ENCODE data around the gene ARMC7. TPM values are rescaled to one million over a fixed set of nuclear protein-coding genes. Genes with fewer than 3 reads are reported as not detected.
A peak's percentile ranks its signal among the peaks of the same experiment; 100 is the strongest.

The ARMC7 gene
- total RNA-seq, 4 donors from 2014 or later = 8.2 to 41.1 (median 21.4) TPM

GRCh38 chr17:75111777-75112335, 2.1 kb downstream of the ARMC7 start:
- no peaks in the 10 kb centered on the region for H3K36me3 ChIP-seq
- no peak for DNase-seq
- intact Hi-C loops (cut with DNase I; ENCODE audit: low total_unique reads) = loop anchor here (5.0 to 10.0 kb wide), 3 partner anchors 60 to 293 kb away; partner anchors contain the start of gene GRB2
- no peaks in the 10 kb centered on the region for H3K27me3 ChIP-seq
- TF ChIP-seq CTCF (IDR thresholded peaks at IDR 0.05) (no peak), EP300 (IDR thresholded peaks at IDR 0.05; ENCODE audit: low read depth) (no peak), POLR2AphosphoS5 (IDR thresholded peaks at IDR 0.05) (no peak), POLR2A (IDR thresholded peaks at IDR 0.05) (no peak)
- WGBS, 2 donors (ENCODE audit: low coverage in 1 of 2) = 87 to 89% methylated on average over 7 of the region's 7 CpGs
- in situ Hi-C loops (cut with MboI; ENCODE audit: low pct_ligation_motif_present in 1 of 4, low pct_unique_long_range_greater_than_20kb in 1 of 4, low sequenced_read_pairs in 3 of 4) = loop anchor here (10.0 kb wide), 2 partner anchors 63 to 93 kb away; partner anchors contain the start of gene NUP85 (in 1 of the 4)
- H3K9me3 ChIP-seq = no peaks in the 10 kb centered on the region
- H3K4me3 ChIP-seq = no peak overlapping the region
- no peak overlapping the region for H3K27ac ChIP-seq
- peaks cover 14 to 50% (median 34%) of the 10 kb centered on the region in 4 donors for H3K4me1 ChIP-seq

- Histone ChIP-seq H3K36me3 (no peaks in the 10 kb centered on the region), H3K4me3 (peak overlapping the region; percentile 24 to 61 (median 44)), H3K9me3 (no peaks in the 10 kb centered on the region), H3K27me3 (no peaks in the 10 kb centered on the region), H3K27ac (peak overlapping the region; percentile 85 to 94 (median 88)), H3K4me1 (peaks cover 12 to 67% (median 37%) of the 10 kb centered on the region in 4 donors)
- DNase-seq = peak; percentile 94
- in situ Hi-C loops (cut with MboI; ENCODE audit: low pct_ligation_motif_present in 1 of 4, low pct_unique_long_range_greater_than_20kb in 1 of 4, low sequenced_read_pairs in 3 of 4) (loop anchor here (10.0 kb wide), 2 partner anchors 61 to 91 kb away; partner anchors contain the start of gene NUP85 (in 1 of the 4)), intact Hi-C loops (cut with DNase I; ENCODE audit: low total_unique reads) (loop anchor here (5.0 to 10.0 kb wide), 3 partner anchors 58 to 291 kb away; partner anchors contain the start of gene GRB2)
- 0 to 1% methylated on average over 4 to 22 of the region's 22 CpGs for WGBS, 2 donors (ENCODE audit: low coverage in 1 of 2)
- no peak for TF ChIP-seq EP300 (IDR thresholded peaks at IDR 0.05; ENCODE audit: low read depth)
- TF ChIP-seq POLR2A (IDR thresholded peaks at IDR 0.05) = peak; percentile 42
- peak; percentile 94 to 99 (median 96) for TF ChIP-seq CTCF (IDR thresholded peaks at IDR 0.05)
- TF ChIP-seq POLR2AphosphoS5 (IDR thresholded peaks at IDR 0.05) = peak in 1 of 3 donors; percentile 47
These were observed 4.2 kb downstream of the ARMC7 start for GRCh38 chr17:75113798-75114551.

- intact Hi-C loops (cut with DNase I; ENCODE audit: low total_unique reads) (loop anchor here (5.0 to 10.0 kb wide), 3 partner anchors 58 to 290 kb away; partner anchors contain the start of gene GRB2), in situ Hi-C loops (cut with MboI; ENCODE audit: low pct_ligation_motif_present in 1 of 4, low pct_unique_long_range_greater_than_20kb in 1 of 4, low sequenced_read_pairs in 3 of 4) (loop anchor here (10.0 kb wide), 2 partner anchors 60 to 90 kb away; partner anchors contain the start of gene NUP85 (in 1 of the 4))
- Histone ChIP-seq H3K27me3 (no peaks in the 10 kb centered on the region), H3K4me1 (peaks cover 8 to 63% (median 32%) of the 10 kb centered on the region in 4 donors), H3K27ac (peak overlapping the region; percentile 85 to 94 (median 88)), H3K36me3 (no peaks in the 10 kb centered on the region), H3K9me3 (no peaks in the 10 kb centered on the region), H3K4me3 (peak overlapping the region; percentile 24 to 61 (median 44))
- DNase-seq = no peak
- TF ChIP-seq CTCF (IDR thresholded peaks at IDR 0.05) (no peak), POLR2A (IDR thresholded peaks at IDR 0.05) (no peak), POLR2AphosphoS5 (IDR thresholded peaks at IDR 0.05) (no peak), EP300 (IDR thresholded peaks at IDR 0.05; ENCODE audit: low read depth) (no peak)
- 28 to 53% methylated on average over 12 to 18 of the region's 19 CpGs for WGBS, 2 donors (ENCODE audit: low coverage in 1 of 2)
These were observed 5.0 kb downstream of the ARMC7 start for GRCh38 chr17:75114552-75115314.
